ENCODE measurements around the gene ITGA5. TPM values are rescaled to one million over a fixed set of nuclear protein-coding genes. Genes with fewer than 3 reads are reported as not detected.

Gene ITGA5
- total and polyA plus RNA-seq, 9 of the 15 experiments (the other 6 are each of a cell fraction or from before 2014, with no cell fraction given): 9.1 to 82.1 (median 47.4) TPM

DNA sequence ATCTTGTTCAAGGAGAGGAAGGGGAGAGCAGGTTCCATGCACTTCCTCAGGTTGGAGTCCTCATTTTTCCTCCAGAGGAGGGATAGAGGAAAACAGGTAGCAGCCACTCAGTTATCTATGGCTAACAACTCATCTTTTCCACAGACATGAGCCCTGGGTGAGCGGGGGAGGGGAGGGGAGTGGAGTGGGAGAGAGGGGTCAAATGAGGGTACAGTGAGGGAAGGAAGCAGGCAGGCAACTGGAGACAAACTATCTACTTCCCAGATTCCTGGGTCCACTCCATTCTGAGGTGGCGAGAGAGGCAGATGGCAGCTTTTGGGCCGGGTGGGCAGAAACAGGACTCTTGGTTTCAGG is 32.0 kb downstream of the ITGA5 start (continued):
- TF ChIP-seq, protein P1, sequence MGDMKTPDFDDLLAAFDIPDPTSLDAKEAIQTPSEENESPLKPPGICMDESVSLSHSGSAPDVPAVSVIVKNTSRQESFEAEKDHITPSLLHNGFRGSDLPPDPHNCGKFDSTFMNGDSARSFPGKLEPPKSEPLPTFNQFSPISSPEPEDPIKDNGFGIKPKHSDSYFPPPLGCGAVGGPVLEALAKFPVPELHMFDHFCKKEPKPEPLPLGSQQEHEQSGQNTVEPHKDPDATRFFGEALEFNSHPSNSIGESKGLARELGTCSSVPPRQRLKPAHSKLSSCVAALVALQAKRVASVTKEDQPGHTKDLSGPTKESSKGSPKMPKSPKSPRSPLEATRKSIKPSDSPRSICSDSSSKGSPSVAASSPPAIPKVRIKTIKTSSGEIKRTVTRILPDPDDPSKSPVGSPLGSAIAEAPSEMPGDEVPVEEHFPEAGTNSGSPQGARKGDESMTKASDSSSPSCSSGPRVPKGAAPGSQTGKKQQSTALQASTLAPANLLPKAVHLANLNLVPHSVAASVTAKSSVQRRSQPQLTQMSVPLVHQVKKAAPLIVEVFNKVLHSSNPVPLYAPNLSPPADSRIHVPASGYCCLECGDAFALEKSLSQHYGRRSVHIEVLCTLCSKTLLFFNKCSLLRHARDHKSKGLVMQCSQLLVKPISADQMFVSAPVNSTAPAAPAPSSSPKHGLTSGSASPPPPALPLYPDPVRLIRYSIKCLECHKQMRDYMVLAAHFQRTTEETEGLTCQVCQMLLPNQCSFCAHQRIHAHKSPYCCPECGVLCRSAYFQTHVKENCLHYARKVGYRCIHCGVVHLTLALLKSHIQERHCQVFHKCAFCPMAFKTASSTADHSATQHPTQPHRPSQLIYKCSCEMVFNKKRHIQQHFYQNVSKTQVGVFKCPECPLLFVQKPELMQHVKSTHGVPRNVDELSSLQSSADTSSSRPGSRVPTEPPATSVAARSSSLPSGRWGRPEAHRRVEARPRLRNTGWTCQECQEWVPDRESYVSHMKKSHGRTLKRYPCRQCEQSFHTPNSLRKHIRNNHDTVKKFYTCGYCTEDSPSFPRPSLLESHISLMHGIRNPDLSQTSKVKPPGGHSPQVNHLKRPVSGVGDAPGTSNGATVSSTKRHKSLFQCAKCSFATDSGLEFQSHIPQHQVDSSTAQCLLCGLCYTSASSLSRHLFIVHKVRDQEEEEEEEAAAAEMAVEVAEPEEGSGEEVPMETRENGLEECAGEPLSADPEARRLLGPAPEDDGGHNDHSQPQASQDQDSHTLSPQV (IDR thresholded peaks at IDR 0.05): peak; percentile 63
- TF ChIP-seq NCOR1 (IDR thresholded peaks at IDR 0.05) (peak; percentile 41), ZFP1 (CRISPR knock-in tag; IDR thresholded peaks at IDR 0.05) (no peak), HDAC2 (IDR thresholded peaks at IDR 0.05) (0 out of 2 replicates have a peak, but pooled peaks have one; percentile 13), RFX7 (CRISPR knock-in tag; IDR thresholded peaks at IDR 0.05) (no peak), FOSL1 (tag; conservative IDR thresholded peaks at IDR 0.05) (peak; percentile 73), L3MBTL2 (IDR thresholded peaks at IDR 0.05) (no peak), POLR2H (tag; IDR thresholded peaks at IDR 0.05; ENCODE audit: low read depth) (no peak), ZNF830 (CRISPR knock-in tag; IDR thresholded peaks at IDR 0.05) (no peak), GATA2 (CRISPR knock-in tag; IDR thresholded peaks at IDR 0.05) (0 out of 2 replicates have a peak, but pooled peaks have one; percentile 41), CREM (IDR thresholded peaks at IDR 0.05; ENCODE audit: low read depth) (no peak), SMARCA4 (IDR thresholded peaks at IDR 0.05) (0 out of 2 replicates have a peak, but pooled peaks have one; percentile 34), ELF2 (CRISPR knock-in tag; IDR thresholded peaks at IDR 0.05) (no peak), SETDB1 (IDR thresholded peaks at IDR 0.05; ENCODE audit: low read length) (no peak), ZNF316 (IDR thresholded peaks at IDR 0.05) (no peak), TFAM (CRISPR knock-in tag; conservative IDR thresholded peaks at IDR 0.05) (no peak), ESRRB (CRISPR knock-in tag; IDR thresholded peaks at IDR 0.05; ENCODE audit: borderline replicate concordance) (no peak), BCLAF1 (IDR thresholded peaks at IDR 0.05; ENCODE audit: borderline replicate concordance in 1 of 2, control insufficient read depth in 1 of 2, low read depth in 2 of 2, low read length in 1 of 2) (no peak), ZBTB8A (IDR thresholded peaks at IDR 0.05; ENCODE audit: partially characterized antibody) (no peak), EZH2 (IDR thresholded peaks at IDR 0.05; ENCODE audit: borderline replicate concordance, low read depth, low read length) (no peak), POLR2AphosphoS2 (IDR thresholded peaks at IDR 0.05; ENCODE audit: low read length) (no peak), ZNF212 (CRISPR knock-in tag; IDR thresholded peaks at IDR 0.05) (no peak), CBFA2T3 (IDR thresholded peaks at IDR 0.05) (0 out of 2 replicates have a peak, but pooled peaks have one; percentile 34)
- TF ChIP-seq, protein P2, sequence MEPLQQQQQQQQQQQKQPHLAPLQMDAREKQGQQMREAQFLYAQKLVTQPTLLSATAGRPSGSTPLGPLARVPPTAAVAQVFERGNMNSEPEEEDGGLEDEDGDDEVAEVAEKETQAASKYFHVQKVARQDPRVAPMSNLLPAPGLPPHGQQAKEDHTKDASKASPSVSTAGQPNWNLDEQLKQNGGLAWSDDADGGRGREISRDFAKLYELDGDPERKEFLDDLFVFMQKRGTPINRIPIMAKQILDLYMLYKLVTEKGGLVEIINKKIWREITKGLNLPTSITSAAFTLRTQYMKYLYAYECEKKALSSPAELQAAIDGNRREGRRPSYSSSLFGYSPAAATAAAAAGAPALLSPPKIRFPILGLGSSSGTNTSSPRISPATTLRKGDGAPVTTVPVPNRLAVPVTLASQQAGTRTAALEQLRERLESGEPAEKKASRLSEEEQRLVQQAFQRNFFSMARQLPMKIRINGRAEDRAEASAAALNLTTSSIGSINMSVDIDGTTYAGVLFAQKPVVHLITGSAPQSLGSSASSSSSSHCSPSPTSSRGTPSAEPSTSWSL (CRISPR knock-in tag; IDR thresholded peaks at IDR 0.05; ENCODE audit: borderline replicate concordance): no peak
